ENCODE data around the gene HEXA.

DNA sequence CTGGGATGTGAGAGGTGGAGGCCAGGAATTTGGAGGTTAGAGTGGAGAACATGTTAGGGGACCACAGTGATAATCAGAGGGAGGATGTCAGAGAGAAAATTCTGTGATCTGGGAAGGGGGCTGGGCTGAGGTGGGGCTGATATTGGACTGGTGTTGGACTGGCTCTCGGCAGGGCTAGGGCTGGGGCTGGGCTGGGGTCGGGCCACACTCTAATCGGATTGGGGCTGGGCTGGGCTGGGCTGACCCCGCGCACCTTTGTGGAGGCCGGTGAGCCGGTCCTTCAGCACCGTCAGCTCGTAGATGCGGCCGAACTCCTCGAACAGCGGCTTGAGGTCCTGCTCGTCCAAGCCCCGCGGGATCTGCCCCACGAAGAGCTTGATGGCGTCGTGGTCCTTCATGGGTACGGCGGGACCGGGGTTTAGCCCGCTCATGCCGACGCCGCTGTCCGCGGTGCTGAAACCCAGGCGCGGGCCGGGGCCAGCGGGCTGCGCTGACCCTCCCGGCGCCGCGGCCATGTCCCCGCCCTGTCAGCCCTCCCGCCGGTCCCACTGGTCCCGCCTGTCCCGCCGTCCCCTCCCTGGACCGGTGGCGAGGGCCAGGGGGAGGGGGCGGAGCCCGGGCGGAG lies 56.3 kb downstream of the HEXA start:
- TF ChIP-seq, protein P1, sequence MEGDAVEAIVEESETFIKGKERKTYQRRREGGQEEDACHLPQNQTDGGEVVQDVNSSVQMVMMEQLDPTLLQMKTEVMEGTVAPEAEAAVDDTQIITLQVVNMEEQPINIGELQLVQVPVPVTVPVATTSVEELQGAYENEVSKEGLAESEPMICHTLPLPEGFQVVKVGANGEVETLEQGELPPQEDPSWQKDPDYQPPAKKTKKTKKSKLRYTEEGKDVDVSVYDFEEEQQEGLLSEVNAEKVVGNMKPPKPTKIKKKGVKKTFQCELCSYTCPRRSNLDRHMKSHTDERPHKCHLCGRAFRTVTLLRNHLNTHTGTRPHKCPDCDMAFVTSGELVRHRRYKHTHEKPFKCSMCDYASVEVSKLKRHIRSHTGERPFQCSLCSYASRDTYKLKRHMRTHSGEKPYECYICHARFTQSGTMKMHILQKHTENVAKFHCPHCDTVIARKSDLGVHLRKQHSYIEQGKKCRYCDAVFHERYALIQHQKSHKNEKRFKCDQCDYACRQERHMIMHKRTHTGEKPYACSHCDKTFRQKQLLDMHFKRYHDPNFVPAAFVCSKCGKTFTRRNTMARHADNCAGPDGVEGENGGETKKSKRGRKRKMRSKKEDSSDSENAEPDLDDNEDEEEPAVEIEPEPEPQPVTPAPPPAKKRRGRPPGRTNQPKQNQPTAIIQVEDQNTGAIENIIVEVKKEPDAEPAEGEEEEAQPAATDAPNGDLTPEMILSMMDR (IDR thresholded peaks at IDR 0.05), result no peak
- TF ChIP-seq POLR2A (IDR thresholded peaks at IDR 0.05), result no peak
